GM21723 (cell line): ENCODE measurements around the gene GRID1.

Experiments
- ATAC-seq: cut with Tn5 transposase; IDR thresholded peaks from one replicate; pipeline ENCODE4 v1.9.1; 2021; ENCODE audit warnings: mild to moderate bottlenecking, moderate library complexity; ENCODE audit not compliant: unreplicated experiment

The GRID1 gene

GRCh38 chr10:85791818-85792532 is 574.6 kb downstream of the GRID1 start:
- ATAC-seq: no peak

DNA sequence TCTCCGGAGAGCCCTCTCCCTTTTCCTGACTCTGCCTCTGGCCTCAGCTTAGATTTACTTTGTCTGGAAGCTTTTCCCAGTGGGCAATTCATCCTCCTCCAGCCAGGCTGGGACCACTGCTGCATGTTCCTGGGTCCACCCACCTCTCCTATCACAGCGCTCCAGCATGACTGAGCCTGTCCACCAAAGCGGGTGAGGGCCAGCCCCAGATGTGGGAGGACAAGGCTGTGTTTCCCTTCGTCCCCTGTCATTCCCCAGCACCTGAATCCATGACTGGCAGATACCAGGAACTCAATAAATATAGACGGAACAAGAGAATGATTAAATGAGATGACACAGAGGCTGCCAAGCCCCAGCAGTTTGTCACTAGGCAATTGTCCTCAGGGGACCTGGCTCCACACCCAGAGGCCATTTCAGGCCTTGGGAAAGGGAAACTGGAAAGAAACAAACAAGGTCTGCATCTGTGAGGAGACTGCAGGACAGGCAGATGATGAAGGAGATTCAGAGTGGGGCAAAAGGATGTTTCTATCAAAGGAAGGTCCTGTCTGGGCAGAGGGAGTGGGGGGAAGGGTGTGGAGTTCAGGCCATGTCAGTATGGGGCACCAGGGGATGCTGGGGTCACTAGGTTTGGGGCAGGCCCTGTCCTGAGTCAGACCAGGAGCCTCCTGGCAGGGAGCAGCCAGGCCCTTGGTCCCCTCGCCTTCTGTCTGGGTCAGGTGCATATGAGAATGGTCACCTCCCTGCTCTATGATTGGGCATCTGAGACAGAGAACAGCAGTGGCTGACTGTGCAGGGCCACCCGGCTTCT is 576.4 kb downstream of the GRID1 start:
- ATAC-seq: no peak

DNA sequence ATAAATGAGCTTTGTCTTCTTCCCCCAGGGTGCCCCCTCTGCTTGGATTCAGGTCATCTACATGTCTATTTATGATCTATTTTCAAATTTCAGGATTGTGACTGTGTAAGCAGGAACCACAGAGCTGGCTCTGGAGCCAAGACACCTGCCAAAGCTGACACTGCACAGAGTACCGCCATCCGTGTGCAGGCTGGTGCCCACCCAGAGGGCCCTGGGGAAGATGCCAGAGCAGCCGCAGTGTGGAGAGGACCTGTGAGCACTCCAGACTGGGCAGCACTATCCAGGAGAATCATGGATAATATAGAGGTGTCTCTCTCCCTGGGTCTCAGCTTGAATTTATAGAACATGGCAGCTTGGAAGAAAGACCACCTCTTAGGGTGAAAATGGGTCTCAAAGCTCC is 577.5 kb downstream of the GRID1 start:
- no peak for ATAC-seq

- no peak for ATAC-seq
Measured at GRCh38 chr10:85788570-85788969, 578.0 kb downstream of the GRID1 start.

GRCh38 chr10:85787881-85788280 is 578.7 kb downstream of the GRID1 start:
- no peak for ATAC-seq

- ATAC-seq: no peak
Measured at GRCh38 chr10:85787393-85787792, 579.2 kb downstream of the GRID1 start.

DNA sequence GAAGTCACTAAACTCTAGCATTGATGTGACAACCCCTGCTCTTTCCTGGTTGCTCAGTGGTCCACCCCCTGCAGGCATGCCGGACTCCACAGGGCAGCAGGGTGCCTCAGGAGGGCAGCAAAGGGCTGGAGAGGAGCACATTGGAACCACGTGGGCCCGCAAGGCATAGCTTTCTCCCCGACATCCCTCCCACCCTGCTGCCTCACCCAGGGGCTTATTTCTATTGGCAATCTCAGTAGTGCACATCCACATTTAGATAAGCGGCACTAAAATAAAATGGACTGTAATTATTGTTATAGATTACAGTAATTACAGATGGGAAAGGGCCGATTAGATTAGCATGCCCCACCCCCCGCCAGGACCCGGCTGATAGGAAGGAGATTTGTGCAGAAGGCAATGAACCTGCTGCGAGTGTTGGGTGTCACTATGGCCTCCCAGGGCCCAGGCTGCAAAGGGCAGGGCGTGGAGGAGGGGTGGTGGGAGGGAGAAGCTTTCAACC is 580.1 kb downstream of the GRID1 start:
- ATAC-seq: no peak

DNA sequence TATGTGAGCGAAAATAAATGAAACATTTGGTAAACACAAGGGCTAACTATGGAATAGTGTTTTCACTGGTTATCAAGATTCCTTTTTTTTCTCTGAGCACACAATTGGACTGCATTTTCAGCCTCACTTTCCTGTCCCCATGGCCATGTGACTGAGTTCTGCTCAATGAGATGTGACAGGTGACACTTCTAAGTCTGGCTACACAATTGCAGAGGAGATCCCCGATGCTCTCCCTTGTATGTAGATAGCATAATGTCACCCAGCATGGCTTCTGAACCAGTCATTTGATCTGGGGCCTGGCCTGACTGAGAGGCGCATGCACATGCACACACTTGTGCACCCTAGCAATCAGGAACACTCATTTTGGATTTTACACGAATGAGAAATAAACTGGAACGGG is 581.8 kb downstream of the GRID1 start:
- no peak for ATAC-seq

GRCh38 chr10:85781404-85781803 is 585.2 kb downstream of the GRID1 start:
- ATAC-seq: no peak

GRCh38 chr10:85778074-85778473 is 588.5 kb downstream of the GRID1 start:
- no peak for ATAC-seq

- no peak for ATAC-seq
Measured at GRCh38 chr10:85767891-85768290, 598.7 kb downstream of the GRID1 start.

- no peak for ATAC-seq
Measured at GRCh38 chr10:85764108-85764507, 602.5 kb downstream of the GRID1 start.

DNA sequence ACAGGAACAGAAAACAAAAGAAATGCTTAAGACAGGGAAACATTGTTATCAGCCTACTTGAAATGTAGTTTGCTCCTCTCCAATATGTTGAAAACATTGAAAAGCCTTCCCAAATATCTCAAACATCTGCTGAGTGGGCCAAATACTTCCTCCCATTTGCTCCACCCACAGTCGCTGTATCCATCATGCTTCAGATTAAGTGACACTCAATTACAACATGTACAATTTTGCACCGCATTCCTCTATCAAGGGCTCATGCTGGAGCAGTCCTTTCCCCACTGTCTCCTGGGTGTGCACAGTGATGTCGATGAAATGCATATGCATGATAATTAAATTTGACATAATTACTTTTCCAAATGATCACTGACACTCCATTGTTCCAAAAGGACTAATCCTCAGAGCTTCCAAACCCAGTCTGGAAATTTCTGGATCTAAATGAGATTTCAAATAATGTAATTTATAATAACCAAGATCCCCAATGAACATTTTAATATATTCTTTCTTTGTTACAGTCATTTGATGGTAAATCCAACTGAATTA is 604.6 kb downstream of the GRID1 start:
- ATAC-seq: no peak

DNA sequence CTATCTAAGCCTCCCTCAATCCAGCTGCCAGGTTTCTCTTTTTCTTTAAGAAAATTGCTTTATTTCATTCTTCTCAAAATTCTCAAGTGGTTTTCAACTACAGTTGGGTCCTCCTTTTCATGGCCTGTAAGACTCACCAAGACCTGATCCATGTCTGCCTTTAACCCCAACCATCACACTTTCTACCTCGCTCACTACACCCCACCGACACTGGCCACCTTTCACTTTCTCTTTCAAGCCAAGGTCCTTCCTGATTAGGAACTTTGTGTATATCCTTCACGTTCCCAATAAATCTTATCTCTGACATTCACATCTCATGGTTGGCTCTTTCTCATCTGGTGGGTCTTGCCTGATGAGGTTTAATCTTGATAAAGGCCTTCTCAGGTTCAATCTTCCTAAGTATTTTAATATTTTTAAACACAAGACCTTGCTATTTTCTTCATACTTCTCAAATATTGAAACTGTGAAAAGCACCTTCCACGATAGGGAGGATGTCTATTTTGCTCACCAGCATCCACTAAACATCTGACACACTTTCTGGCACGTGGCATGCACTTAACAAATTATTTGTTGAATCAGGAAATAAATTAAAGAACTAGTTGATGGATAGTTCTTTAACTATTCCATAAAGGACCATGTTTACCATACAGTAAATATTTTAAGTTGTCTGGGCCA is 624.8 kb downstream of the GRID1 start:
- ATAC-seq: peak; percentile 87

- no peak for ATAC-seq
Measured at GRCh38 chr10:85735997-85736396, 630.6 kb downstream of the GRID1 start.

GRCh38 chr10:85734791-85735190 is 631.8 kb downstream of the GRID1 start:
- ATAC-seq: no peak

GRCh38 chr10:85724215-85724614 is 642.4 kb downstream of the GRID1 start:
- no peak for ATAC-seq

GRCh38 chr10:85720931-85721590 is 645.5 kb downstream of the GRID1 start:
- no peak for ATAC-seq

DNA sequence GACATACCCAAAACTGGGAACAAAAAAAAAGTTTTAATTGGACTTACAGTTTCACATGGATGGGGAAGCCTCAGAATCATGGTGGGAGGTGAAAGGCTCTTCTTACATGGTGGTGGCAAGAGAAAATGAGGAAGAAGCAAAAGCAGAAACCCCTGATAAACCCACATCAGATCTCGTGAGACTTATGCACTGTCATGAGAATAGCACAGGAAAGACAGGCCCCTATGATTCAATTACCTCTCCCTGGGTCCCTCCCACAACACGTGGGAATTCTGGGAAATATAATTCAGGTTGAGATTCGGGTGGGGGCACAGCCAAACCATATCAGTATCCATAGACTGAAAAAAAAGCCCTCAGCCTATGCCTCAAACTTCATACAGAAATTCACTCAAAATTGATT is 647.2 kb downstream of the GRID1 start:
- no peak for ATAC-seq

DNA sequence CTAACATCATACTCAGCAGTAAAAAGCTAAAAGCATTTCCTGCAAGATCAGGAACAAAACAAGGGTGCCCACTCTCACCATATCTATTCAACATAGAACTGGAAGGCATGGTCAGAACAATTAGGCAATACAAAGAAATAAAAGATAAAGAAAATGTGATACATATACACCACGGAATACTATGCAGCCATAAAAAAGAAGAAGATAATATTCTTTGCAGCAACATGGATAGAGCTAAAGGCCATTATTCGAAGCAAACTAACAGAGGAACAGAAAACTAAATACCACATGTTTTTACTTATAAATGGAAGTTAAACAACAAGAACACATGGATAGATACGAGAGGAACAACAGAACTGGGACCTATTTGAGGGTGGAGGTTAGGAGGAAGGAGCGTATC is 652.7 kb downstream of the GRID1 start:
- no peak for ATAC-seq

DNA sequence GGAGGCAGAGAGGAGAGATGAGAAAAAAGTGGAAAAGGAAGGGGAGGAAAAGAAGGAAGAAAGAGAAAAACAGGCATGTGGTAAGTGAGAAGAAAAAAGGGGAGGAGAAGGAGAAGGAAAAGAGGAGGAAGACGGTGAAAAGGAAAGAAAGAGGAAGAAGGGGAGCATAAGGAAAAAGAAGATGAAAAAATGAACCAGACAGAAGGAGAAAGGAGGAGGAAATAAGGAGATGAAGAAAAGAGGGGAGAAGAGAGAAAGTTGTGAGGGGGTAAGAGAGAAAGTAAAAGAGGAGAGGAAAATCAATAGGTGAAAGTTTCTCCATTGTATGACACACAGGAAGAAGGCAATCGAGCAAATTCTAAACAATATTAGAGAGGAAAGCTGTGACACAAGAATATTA is 663.8 kb downstream of the GRID1 start:
- ATAC-seq: no peak
